K562 (cell line): ENCODE measurements around the gene SNX19. TPM values are rescaled to one million over a fixed set of nuclear protein-coding genes. Genes with fewer than 3 reads are reported as not detected.

ENCODE experiments used
- MCM3 ChIP-seq: fragments of 450-650 bp; IDR thresholded peaks from 2 replicates; pipeline ENCODE4 v1.6.1; 2016
- MXD1 ChIP-seq: fragments of 250-450 bp; sonication (Bioruptor Pico); IDR thresholded peaks from 2 replicates; pipeline ENCODE4 v1.8.0; 2021; ENCODE audit warnings: borderline replicate concordance, mild to moderate bottlenecking, moderate library complexity; ENCODE audit not compliant: poor library complexity, severe bottlenecking
- RREB1 ChIP-seq: fragments of 250-450 bp; sonication (Bioruptor Pico); IDR thresholded peaks from 2 replicates; pipeline ENCODE4 v1.4.0; 2020
- polyA plus RNA-seq, 8 experiments: library from polyadenylated mRNA; depleted of rRNA in 4 of 8; stranded (reverse) in 5 of 8; unstranded in 3 of 8; fragments of >200 nt; fragmentation: Nextera tagmentation in 2 of 8; fragmentation: Illumina TruSeq in 1 of 8; extraction: Ambion mirVana in 2 of 8; extraction: Trizol in 1 of 8; gene quantifications; 2 replicates each; pipeline versions ENCODE4 v1.2.1 to v1.2.3, GENCODE V29; 2011 to 2014; ENCODE audit warnings: inconsistent platforms in 1 of 8, missing spikeins in 1 of 8
- total RNA-seq, 7 experiments: library from RNA; depleted of rRNA in 6 of 7; stranded (reverse); fragments of >200 nt in 6 of 7; fragmentation: Illumina TruSeq in 2 of 7; extraction: Trizol in 2 of 7; gene quantifications; 2 replicates each; pipeline versions ENCODE4 v1.2.1 to v1.2.3, GENCODE V29; 2011 to 2021; ENCODE audit warnings: low replicate concordance in 1 of 7
- TF ChIP-seq, protein P1 (sequence below): fragments of 150-350 bp; conservative IDR thresholded peaks from 2 replicates; pipeline ENCODE4 v1.6.1; 2014; ENCODE audit warnings: low read length

The SNX19 gene
- total and polyA plus RNA-seq, 9 of the 15 experiments (the other 6 are each of a cell fraction or from before 2014, with no cell fraction given) = 2.2 to 31.3 (median 19.6) TPM

- TF ChIP-seq, protein P1, sequence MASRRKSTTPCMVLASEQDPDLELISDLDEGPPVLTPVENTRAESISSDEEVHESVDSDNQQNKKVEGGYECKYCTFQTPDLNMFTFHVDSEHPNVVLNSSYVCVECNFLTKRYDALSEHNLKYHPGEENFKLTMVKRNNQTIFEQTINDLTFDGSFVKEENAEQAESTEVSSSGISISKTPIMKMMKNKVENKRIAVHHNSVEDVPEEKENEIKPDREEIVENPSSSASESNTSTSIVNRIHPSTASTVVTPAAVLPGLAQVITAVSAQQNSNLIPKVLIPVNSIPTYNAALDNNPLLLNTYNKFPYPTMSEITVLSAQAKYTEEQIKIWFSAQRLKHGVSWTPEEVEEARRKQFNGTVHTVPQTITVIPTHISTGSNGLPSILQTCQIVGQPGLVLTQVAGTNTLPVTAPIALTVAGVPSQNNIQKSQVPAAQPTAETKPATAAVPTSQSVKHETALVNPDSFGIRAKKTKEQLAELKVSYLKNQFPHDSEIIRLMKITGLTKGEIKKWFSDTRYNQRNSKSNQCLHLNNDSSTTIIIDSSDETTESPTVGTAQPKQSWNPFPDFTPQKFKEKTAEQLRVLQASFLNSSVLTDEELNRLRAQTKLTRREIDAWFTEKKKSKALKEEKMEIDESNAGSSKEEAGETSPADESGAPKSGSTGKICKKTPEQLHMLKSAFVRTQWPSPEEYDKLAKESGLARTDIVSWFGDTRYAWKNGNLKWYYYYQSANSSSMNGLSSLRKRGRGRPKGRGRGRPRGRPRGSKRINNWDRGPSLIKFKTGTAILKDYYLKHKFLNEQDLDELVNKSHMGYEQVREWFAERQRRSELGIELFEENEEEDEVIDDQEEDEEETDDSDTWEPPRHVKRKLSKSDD = no peak
- no peak for TF ChIP-seq MCM3
- no peak for TF ChIP-seq RREB1
- TF ChIP-seq MXD1 (CRISPR knock-in tag) = no peak
Observed at GRCh38 chr11:130852589-130852988, 63.7 kb downstream of the SNX19 start (continued).
